Hematopoietic multipotent progenitor cell treated with erythropoietin and hydrocortisone succinate and interleukin-3 and kit ligand, for 8 days (in vitro differentiated cells): ENCODE results near the gene PACSIN1.
A peak's percentile ranks its signal among the peaks of the same experiment; 100 is the strongest.

ENCODE experiments used
- DNase-seq: peaks from one replicate; pipeline ENCODE4 v3.0.0-alpha.2; 2015

PACSIN1 gene, protein sequence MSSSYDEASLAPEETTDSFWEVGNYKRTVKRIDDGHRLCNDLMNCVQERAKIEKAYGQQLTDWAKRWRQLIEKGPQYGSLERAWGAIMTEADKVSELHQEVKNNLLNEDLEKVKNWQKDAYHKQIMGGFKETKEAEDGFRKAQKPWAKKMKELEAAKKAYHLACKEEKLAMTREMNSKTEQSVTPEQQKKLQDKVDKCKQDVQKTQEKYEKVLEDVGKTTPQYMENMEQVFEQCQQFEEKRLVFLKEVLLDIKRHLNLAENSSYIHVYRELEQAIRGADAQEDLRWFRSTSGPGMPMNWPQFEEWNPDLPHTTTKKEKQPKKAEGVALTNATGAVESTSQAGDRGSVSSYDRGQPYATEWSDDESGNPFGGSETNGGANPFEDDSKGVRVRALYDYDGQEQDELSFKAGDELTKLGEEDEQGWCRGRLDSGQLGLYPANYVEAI

DNA sequence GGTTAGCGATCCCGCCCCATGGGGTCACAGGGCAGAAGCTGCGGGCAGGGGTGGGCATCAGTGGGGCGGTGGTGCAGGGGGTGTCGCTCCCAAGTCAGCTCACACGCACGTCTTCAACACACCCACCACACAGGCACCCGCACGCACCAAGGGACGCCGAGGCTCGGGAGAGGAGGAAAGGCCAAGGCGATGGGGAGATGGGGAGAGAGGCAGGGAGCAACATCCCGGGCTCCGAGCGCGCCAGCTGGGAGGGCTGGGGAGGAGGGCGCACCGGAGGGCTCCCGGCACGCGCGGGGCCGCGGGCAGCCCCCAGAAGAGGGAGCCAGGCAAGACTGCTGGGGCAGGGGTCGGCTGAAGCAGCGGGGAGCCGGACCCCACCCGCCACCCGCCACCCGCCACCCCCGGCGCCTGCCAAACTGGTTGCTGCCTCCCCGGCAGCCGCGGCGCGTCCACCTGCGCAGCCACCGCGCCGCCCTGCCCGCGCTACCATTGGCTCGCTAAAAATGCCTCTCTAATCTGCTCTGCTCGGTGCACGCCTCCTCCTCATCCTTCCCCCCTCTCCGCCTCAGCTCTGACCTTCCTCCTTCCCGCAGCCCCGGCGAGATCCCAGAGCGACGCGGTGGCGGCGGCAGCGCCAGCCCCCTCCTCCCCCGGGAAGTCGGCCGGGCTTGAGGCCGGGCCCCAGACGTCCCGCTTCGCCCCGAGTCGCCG lies at the start of gene PACSIN1:
TSS of gene PACSIN1 (plus strand) at position 546 of the 711 bp plus-strand sequence. CDS start 60,230 bp downstream, outside the sequence.
- DNase-seq = no peak

DNA sequence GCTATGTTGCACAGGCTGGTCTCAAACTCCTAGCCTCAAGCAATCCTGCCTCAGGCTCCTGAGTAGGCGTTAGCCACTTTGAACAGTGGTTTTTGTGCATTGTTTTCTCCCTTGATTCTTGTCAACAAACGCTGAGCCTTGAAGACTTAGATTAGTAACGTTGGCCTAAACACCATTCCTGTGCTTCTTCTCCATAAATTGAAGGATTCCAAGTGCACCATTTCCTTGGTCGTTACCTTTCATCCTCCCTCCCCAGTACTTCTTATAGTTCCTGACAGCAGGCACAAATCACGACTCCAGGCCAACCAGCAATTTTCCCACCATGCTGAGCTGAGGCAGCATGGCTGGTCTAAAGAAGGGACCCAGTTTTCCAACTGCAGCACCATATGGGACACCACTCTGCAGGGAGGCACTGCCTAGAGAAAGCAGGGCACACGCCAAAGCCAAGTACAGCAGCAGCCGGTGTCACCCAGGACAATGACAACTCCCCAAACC lies 49.0 kb upstream of the PACSIN1 start:
- DNase-seq = no peak

DNA sequence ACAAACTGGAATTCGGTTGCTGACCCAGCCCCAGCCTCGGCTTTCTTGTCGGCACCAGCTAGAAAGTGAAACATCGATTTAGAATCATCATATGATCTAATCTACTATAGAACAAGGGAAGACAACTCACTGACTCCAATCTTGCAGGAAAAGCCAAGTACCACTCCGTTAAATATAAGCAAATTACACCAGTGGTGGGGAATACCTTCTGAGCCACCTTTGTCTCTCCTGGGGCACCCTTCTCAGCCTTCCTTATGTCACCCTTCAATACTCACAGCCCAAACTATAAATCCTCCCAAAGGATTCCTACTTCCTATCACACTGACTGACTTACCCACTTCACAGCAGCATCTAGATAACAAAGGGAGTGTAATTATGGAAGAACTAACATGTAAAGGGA lies 47.5 kb upstream of the PACSIN1 start:
- DNase-seq = no peak

DNA sequence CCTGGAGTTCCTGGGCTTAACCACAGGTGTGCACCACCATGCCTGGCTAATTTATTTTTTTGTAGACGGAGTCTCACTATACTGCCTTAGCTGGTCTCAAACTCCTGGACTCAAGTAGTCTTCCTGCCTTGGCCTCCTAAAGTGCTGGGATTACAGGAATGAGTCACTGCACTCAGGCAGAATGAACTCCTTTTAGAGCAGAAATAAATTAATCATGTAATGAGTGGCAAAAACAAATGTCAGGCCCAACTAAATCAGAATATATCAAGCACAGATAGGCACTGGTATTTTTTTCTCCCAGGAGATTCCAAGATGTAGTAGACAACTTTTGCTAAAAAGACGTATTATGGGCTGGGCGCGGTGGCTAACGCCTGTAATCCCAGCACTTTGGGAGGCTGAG lies 42.6 kb upstream of the PACSIN1 start:
- DNase-seq = no peak

DNA sequence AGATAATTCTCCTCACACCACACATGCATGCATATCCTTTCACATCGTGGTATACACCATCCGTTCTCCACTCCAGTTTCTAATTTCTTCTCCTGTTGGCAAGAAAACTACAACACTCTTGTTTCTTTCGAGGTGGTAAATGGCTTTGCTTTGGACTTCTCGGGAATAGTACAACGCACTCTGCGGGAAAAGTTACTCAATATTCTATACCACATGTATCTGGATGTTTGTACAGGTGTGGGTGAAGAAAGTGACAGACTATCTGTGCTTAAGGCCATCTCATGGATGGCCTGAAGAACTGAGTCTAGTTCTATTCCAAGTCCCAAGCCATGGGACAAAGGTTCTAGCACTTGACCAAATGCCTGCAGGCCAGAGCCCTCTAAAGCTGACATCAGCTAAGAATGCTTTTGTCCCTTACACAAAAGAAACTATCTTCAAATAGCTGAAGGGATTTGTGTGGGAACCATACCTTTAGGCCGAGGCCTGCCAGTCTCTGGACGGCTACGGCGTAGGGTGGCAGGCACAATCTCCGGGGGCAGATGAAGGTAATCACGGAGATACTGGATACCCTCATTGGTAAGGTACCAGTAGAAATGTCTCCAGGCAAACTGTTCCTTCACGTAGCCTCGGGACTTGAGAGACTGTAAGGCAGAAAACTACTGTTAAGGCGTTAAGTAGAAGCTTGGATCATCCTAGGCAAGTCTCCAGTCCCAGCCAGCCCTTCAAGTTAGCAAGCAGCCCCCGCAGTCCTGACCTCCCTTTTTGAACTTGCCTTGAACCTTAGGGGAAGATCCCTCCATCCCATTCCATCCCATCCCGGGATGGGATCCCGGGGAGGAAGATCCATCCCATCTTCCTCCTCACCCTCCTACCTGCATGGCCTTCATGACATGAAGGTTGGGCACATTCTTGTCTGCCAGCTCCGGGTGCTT lies 41.4 kb upstream of the PACSIN1 start:
- DNase-seq = no peak

DNA sequence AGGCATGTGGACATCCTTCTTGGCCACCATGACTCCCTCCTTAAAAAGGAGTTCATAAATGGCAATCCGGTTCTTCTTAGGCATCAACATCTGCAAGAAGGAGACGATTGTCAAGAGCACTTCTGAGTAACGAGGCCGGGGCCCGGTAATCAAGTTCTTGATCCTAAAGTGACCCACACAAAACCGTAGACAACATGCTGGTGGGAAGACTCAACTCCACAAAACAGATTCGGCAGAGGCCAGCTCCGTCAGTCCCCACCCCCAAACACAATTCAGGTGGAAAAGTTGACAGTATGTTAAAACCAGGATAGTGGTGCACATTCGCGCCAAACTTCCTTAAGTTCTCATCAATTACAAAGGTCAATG lies 40.8 kb upstream of the PACSIN1 start:
- no peak for DNase-seq

DNA sequence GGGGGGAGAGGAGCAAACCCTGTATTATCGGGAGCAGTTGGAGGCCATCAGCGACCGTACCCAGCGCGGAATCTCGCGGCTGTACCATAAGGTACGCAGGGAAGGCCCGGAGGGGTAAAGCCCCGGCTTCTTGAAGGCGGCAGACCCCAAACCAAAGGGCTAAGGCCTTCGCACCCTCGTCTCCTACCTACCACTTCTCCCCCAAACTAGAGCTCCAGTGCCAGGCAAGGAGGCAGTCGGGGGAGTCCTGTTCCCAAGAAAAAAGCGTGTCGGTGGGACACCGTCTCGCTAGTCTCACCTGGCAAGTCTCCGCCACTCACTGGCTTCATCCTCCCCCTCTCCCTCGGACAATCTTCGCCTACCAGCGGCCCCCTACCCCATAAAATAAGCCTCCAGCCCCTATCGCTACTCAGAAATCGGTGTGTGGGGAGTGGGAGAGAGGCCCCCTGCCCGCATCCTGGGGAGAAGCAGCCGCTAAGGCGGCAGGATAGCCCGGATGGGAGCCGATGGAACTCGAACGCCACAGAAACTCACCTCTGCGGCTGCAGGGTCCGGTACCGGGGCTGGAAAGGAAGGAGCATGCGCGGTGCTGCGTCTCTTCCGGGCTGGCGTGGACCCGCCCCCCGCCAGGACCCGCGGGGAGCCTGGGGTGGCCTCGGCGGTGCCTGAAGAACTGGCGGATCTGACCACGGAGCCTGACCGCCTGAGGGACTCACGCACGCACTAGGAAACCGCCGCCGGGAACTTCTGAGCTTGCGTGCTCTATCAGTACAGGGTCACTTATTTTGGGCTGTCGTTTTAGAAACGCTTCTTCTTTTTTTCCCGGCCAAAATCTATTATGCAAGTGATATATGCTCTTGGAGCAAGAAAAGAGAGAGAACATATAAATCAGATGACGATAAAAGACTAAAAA lies 40.1 kb upstream of the PACSIN1 start, which contains the start of gene RPS10:
TSS of gene RPS10 (minus strand) at position 572 of the 913 bp plus-strand sequence. CDS start 848 bp downstream, outside the sequence.
- DNase-seq = peak; percentile 90

DNA sequence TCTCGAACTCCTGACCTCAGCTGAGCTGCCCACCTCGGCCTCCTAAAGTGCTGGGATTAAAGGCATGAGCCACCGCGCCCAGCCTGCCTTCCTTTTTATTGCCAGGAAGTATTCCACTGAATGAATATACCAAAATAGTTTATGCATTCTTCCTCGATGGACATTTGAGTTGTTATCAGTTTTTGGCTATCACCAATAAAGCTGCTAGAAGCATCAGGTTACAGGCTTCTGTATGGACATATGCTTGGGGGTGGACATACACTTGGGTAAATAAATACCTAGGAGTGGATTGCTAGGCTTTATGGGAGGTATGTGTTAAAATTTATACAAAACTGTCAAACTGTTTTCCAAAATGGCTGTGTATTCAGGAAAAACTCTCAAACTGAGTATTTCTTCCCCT lies 30.0 kb upstream of the PACSIN1 start:
- DNase-seq = no peak

DNA sequence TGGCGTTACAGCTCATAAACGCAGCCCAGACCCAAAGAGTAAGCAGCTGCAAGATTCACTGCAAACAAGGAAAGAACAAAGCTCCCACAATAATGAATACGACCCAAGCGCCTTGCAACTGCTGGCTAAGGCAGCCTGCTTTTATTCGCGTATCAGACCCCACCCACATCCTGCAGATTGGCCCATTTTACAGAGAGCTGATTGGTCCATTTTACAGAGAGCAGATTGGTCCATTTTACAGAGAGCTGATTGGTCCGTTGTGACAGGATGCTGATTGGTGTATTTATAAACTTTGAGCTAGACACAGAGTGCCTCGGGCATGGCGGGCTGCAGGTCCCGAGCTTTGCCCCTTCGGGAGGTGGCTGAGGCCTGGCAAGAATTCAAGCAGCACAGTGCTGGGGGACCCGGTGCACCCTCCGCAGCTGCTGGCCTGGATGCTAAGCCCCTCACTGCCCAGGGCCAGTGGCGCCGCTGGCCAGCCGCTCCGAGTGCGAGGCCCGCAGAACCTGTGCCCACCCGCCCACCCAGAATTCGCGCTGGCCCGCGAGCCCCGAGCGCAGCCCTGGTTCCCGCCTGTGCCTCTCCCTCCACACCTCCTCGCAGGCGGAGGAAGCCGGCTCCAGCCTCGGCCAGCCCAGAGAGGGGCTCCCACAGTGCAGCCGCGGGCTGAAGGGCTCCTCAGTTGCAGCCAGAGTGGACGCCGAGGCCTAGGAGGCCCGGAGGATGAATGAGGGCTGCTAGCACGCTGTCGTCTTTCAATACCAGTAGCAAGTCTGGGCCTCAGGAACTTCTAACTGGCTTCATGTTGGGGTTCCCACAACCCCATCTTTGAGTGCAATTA lies 28.9 kb upstream of the PACSIN1 start:
- DNase-seq = no peak

DNA sequence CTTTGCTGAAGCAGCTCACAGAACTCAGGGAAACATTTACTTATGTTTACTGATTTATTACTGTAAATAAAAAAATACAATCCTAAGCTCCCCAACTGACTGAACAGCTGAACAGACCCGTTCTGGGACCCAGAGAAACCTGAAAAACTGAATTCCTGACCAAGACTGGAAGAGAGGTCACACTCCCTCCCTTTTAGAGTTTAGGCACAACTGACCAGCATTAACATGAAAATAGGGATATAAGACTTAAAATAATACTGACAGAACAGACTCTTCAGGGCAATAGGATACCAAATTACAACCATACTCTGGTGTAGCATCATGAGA lies 28.3 kb upstream of the PACSIN1 start:
- no peak for DNase-seq

DNA sequence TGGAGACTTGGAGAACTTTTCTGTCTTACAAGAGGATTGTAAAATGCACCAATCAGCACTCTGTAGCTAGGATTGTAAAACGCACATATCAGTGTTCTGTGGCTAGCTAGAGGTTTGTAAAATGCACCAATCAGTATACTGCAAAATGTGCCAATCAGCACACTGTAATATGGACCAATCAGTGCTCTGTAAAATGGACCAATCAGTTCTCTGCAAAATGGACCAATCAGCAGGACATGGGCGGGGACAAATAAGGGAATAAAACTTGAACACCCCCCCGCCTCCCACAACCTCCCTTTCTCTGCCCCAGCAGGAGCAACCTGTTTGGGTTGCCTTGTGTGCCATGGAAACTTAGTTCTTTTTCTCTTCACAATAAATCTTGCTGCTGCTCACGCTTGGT lies 27.2 kb upstream of the PACSIN1 start:
- DNase-seq = no peak

DNA sequence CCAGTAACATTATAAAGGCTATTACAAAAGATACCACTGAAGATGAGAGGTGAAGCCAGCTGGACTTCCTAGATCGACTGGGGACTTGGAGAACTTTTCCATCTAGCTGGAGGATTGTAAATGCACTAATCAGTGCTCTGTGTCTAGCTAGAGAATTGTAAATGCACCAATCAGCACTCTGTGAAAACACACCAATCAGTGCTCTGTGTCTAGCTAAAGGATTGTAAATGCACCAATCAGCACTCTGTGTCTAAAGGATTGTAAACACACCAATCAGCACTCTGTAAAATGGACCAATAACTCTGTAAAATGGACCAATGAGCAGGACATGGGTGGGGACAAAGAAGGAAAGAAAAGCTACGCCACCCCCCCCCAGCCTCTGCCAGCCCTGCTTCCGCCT lies 26.4 kb upstream of the PACSIN1 start:
- no peak for DNase-seq

DNA sequence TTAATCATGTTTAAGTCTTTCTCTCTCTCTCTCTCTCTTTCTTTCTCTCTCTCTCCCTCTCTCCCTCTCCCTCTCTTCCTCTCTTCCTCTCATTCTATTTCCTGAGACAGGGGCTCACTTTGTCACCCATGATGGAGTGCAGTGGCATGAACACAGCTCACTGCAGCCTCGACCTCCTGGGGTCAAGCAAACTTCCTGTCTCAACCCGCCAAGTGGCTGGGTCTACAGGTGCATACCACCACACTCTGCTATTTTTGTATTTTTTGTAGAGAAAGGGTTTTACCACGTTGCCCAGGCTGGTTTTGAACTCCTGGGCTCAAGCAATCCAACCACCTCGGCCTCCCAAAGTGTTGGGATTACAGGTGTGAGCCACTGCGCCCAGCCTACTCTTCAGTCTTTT lies 24.4 kb upstream of the PACSIN1 start:
- no peak for DNase-seq

DNA sequence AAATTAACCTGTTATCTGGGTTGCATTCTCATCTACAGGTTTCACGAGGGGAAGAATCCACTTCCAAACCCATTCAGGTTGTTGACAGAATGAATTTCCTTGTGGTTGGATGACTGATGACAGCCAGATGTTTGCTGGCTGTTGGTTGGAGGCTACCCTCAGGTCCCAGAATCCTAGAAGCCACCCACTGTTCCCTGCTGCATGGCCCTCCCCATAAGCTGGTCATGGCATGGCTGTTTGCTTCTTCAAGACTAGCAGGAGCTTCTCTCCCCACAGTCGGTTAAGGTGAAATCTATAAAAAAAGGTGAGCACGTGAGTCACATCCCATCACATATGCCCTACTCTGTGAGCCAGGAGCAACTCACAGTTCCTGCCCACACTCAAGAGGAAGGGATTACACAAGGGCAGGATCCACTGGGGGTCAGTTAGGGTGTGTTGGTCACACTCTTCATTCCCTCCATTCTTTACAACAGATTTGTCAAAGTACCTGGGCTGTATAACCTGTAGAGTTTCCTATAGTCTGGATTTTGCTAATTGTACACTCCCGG lies 20.5 kb upstream of the PACSIN1 start:
- no peak for DNase-seq

DNA sequence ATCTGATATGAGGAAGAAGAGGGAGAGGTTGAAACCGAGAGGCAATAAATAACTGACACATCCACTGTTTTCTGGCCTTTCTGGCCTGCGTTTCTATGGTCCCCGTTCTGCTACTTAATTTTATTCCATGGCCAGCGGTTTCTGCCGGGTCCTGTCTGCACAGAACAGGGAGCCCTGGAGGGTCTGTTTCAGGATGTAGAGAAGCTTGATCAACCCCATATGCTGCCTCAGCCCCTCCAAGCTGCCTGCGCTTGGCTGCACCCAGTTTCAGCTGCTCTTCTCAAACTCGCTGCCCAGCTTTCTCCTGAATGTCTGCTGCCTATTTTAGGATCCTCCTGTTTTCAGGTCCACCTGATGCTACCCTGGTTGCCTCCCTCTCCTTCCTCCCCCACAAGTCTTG lies 18.5 kb upstream of the PACSIN1 start:
- no peak for DNase-seq

DNA sequence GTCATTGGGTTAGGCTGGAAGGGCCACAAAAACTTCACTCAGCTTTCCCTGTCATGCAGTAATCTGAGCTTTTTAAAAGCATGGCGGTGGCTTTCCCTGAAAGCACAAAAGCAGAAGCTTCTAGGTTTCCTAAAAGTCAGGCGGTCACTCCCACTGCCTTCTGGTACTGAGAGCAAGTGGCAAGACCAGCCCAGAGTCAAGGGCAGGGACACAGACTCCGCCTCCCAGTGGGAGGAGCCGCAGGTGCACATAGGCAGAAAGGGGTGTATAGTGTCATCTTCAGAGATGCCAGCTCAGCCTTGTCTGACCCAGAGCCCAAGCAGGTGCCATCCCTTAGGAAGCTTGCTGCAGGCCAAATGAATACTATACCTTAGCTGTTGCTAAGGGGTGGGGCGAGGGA lies 18.0 kb upstream of the PACSIN1 start:
- DNase-seq = no peak

DNA sequence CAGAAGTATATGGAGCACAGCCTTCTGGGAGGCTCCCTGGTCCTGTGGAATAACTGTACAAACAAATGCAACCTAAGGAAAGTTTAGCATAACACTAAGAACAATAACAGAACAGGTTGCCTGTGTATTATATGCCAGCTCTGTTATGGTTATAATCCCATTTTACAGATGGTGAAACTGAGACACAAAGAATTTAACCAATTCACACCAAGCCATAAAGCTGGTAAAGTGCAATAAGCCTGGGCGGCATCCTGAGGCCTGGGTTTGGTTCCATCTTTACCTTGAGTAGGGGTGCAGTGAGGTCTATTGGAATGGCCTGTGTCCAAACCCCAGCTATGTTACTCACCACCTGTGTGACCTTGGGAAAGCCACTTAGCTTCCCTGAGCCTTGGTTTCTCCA lies 14.7 kb upstream of the PACSIN1 start:
- no peak for DNase-seq

DNA sequence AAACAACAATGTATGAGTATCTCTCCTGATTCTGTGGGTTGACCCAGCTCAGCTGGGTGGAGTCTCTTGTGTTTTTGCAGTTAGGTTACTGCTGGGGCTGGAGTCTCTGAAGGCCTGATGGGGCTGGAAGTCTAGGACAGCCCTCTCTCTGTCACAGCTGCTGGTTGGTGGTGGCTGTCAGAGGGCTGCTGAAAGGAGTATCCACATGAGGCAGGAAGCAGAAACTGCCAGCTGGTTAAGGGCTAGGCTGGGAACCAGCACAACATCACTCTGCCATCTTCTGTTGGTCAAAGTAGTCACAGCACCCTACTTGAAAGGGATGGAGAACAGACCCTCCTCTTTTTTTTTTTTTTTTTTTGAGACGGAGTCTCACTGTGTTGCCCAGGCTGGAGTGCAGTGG lies 10.0 kb upstream of the PACSIN1 start:
- DNase-seq = no peak

DNA sequence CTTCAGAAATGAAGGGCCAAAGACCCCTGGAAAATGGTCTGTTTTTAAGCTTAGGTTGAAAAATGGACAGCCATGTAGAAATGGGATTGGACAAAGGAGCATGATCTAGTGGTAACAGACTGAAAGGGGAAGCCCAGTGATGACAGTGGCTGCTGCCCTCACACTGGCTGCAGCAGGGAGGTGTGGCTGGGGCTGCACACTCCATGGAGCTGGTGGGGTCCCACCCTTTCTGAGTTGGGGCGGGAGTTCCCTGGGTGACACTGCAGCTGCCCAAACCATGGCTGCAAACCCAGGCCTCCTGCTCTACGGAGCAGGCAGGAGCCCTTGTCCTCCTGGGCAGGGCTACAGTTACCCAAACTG lies 8.5 kb upstream of the PACSIN1 start:
- DNase-seq = peak; percentile 21
